GM15510 (cell line): ENCODE results near the gene ZDHHC13.

Experiments
- POLR2A ChIP-seq: IDR thresholded peaks from 3 replicates; pipeline ENCODE4 v1.6.1; 2011; ENCODE audit warnings: borderline replicate concordance; ENCODE audit not compliant: insufficient read length; ENCODE audit errors: extremely low read depth

ZDHHC13 gene

DNA sequence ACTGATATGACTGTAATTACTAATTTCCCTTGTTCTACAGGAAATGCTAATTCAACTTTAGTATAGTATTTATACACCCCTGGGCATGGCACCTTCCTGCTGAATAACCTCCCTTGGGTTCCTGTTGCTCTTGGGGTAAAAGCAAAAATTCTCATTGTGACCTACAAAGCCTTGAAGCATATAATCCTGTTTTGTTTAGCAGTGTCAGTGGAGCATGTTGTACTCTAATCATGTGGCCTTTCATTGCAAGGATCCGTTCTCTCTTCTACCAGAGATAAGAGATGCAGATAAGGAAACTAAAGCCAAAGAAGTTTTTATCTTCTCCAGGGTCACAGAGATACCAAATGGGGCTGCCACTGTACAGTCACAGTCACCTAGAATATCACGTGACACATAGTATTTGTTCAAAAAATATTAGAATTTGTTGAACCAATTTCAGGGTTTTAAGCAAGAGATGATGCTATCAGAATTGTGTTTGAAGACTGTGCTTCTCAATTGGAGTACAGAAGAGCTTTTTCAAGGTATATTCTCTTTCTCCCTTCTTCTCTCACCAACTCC is 59.7 kb downstream of the ZDHHC13 start:
- no peak for TF ChIP-seq POLR2A

DNA sequence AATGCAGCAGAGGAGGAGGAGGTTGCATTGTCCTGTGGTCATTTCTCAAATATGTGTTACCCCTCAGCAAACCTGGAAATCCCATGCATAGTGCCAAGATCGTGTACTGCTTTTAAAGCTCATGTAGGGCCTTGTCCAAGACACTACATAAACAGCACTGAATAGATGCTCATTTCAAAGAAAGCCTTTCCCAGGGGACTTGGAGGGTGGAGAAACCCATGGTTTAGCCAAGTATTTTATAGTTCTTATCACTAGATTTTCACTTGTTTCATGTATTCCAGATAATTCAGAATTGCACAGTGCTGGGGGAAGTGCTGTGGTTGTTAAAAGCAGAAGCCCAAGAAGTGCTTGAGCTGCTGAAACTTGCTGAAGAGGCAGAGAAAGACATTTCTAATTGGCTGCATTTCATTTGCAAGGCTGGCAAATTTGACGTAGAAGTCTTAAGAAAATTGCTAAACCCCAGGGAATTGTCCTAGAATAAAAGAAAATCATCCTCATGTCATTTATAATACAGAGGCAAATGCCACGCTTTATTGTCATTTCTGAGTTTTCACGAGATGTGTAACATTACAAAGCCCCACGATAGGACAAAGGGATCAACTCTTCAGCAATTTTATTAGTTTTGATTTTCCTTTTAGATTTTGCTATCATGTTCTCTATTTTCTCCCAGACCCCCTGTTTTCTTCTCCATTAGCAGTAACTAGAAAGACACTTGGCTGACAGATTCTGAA is 64.7 kb downstream of the ZDHHC13 start:
- TF ChIP-seq POLR2A, result no peak

DNA sequence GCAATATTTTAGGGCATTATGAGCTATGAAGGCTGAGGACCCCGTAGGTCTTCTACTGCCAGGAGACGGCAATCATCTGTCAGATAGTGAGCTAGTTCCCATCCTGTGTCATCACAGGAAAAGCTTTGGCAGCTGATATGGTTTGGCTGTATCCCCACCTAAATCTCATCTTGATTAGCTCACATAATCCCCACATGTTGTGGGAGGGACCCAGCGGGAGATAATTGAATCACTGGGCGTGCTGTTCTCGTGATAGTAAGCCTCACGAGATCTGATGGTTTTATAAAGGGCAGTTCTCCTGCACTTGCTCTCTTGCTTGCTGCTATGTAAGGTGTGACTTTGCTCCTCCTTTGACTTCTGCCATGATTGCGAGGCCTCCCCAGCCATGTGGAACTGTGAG is 66.7 kb downstream of the ZDHHC13 start:
- TF ChIP-seq POLR2A, result no peak

DNA sequence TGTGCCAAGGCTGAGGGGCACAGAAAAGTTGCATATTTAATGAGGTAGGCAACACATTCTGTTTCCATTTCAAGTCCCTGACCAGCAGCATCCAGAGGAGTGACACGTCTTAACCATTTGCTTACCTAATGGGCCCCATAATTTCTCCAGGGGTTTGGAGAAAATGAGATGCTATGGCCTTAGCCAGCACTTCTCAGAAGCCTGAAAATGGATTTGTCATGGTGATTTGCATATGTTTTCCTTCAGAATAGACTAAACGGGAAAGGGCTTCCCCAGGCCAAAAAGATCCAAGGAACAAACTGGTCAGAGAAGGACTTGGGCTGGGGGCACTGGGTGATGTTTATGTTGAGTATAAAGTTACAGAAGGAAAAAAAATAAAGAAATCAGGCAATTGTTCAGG is 68.1 kb downstream of the ZDHHC13 start:
- TF ChIP-seq POLR2A, result no peak

DNA sequence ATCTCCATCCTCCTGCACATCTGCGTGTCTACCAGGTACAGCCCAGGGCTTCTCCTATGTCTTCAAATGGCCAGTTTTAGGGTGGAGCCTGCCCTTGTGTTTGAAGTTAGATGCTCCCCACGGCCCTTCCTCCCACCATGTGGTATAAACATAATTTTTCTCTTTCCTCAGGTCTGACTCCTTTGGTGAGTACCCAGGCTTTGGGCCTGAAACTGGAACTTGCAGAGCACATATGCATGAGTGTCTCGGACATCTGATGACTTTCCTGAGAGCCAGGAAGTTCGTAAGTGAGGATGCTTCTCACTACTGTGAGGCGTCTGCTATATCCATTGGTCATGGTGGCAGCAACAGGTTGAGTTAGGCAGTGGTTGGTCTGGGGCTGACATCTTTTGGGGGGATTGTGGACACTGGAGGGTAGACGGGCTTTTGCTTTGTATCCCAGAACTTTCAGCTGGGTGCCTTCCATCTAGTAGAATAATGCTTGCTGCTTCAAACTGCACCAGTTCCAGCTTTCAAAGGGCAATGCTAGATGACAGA is 68.6 kb downstream of the ZDHHC13 start:
- no peak for TF ChIP-seq POLR2A

DNA sequence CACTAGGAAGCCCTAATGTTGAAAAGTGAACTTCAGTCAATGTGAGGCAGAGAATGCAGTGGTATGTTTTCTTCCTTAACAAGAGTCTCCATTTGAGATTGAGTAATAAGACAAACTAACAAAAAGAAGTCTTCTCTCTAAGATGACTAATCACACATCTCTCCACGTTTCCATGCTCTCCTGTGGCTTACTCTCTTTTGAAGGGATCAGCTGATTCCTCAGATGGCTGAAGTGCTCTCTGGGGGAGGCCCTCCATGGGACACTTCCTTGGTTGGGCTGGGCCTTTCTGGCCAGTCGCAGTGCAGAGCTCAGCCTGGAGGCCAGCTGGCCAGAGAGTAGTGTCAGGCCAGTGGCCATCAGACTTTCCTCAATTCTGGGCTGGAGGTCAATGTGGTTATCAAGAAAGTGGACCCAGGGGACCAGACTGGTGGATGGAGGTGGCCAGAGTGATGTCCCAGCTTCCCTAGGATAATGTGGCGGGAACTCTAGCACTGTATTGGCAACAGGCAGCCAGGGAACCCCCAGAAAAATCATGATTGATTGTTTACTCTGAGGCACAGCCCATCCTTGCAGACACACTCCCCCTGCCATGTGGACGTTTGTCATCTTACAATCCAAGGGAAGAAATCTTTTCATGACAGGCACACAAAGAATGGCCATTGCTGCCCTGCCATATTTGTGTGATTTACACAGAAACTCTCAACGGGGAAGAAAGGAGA is 70.3 kb downstream of the ZDHHC13 start:
- TF ChIP-seq POLR2A, result no peak

DNA sequence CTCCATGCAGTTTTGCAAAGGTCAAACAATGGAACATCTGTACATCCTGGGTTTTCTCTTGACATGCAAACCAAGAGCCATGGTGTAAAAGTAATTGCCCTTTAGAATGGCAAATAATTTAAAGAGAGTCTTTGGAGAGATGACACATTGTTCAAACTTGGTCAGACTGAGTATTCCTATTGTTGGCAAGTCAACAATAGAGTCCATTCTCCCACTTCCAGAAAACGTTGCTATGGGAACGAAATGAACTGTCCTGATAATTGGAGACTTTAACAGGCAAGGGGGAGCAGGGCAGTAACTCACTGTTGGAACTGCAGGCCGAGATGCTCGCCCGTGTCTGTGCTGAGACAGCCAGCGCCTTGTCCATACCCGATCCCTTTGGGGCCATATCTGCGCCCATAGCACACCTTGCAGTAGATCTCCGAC is 70.9 kb downstream of the ZDHHC13 start:
- no peak for TF ChIP-seq POLR2A

DNA sequence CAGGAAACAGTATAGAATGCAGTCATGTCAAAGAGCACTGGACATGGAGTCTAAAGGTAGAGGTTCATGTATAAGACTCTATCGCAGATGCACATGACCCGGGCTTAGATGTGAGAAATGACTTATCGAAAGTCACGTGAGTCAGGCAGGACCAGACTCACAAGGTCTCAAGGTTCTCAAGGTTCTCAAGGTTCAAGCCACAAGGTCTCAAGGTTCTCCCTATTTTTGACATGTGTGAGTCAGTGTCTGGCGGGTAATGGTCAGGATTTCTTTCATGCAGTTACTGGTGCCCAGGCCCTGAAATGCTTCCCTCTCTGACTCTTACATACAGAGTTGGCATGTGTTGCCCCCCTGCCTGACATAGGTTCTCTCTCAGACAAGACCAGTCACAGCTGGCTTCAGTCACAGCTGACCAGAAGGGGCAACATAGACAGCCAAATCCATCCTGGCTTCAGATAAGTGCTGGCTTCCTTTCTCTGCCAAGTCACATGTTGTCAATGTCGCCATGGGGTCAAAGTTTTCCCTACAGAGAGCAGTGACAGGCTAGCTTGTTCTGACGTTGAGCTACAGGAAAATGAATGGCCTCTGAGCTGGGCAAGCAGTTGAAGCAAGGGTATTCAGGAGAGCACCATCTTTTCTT is 74.7 kb downstream of the ZDHHC13 start:
- no peak for TF ChIP-seq POLR2A

DNA sequence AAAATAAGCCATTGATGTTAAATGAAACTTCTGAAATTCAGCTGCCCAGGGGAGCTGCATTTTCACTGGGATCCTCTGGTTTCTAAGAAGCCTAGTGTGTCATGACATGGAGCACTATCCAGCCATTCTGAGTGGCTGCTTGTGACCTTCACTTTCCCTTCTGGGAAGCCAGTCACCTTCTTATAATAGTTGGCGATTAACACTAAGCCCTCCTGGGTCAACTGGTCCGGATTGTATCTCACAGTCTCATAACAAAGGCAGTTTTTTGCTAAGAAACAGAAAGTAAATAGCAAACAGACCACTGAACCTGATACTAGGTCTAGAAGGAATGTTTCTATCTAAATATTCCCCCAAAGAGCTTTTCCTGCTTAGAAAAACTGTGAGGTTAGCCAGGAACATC is 76.9 kb downstream of the ZDHHC13 start:
- no peak for TF ChIP-seq POLR2A

DNA sequence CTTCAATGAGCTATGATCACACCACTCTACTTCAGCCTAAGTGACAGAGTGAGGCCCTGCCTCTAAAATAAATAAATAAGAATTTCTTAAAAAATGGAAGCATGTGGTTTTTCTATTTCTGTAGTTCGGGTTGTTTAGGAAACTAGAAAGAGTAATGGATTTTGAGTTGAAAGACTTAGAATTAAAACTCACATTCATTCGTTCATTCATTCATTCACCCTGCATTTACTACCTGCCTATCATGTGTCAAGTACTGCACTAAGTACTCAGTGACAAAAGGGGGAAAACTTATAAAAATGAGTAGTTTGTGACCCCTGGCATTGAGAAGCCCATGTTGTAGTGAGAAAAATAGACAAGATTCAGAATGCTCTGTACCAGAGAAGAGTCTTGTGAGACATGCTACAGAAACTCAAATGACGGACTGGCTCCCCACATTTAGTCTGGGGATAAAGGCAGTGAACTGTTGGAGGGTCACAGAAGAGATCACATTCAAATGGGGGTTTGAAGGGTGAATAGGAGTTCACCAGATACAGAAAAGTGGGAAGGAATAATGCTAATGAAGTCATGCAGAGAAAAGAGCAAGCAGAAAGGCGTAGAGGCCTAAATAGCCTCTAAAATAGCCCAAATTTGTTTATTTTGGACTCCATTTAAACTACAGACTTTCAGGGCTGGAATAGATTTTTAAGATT is 77.8 kb downstream of the ZDHHC13 start:
- TF ChIP-seq POLR2A, result no peak

DNA sequence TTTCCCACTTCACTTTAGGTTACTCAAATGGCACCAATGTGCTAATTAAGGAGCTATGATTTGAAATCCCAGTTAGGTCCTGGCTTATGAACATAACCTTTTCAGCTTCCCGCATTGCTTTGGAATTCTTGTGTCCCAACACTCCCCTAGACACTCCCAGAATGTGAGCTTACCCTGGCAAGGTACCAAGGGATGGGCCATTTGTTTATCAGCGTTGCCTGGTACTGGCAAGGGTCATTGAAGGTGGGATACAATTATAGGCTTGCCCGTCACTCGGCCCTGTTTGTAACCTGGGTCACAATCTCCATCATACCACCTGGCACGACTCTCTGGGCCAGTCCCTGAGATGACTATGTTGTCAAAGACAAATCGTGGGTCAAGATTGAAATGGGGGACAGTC is 79.5 kb downstream of the ZDHHC13 start:
- no peak for TF ChIP-seq POLR2A

DNA sequence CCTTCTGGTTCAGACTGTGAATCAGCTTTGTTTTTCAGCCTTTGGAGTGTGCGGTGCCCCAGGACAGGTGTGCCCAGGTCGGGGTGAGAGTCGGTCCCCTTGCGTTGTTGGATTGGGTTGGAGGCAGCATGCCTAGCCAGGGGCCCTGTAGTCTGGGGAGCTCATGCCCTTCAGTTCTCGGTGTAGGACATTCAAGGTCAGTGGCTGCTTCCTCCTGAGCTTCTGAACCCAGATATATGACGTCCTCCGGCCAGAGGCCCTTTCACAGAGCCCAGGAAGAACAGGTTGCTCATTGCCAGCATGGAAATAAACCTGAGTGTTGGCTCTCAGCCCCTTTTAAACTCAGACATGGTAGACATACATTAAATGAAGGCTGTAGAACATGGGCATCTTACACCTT is 82.1 kb downstream of the ZDHHC13 start:
- no peak for TF ChIP-seq POLR2A

DNA sequence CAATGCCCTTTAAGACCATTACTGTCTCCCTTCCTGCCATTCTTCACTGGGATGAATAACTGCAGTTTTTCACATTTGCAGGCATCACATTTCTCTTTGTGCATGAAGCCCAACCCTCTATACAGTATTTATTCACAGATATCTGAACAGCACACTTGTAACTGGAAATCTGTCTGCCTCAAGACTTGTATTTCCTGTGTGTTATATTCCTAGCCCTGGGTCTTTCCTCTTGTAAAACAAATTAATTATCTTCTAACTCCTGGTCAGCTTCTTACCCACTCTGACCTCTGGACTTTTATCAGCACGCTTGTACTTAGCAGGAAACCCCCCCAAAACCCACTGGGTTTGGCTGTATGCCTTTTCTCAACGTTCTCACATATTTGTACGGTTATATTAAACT is 82.8 kb downstream of the ZDHHC13 start:
- no peak for TF ChIP-seq POLR2A

DNA sequence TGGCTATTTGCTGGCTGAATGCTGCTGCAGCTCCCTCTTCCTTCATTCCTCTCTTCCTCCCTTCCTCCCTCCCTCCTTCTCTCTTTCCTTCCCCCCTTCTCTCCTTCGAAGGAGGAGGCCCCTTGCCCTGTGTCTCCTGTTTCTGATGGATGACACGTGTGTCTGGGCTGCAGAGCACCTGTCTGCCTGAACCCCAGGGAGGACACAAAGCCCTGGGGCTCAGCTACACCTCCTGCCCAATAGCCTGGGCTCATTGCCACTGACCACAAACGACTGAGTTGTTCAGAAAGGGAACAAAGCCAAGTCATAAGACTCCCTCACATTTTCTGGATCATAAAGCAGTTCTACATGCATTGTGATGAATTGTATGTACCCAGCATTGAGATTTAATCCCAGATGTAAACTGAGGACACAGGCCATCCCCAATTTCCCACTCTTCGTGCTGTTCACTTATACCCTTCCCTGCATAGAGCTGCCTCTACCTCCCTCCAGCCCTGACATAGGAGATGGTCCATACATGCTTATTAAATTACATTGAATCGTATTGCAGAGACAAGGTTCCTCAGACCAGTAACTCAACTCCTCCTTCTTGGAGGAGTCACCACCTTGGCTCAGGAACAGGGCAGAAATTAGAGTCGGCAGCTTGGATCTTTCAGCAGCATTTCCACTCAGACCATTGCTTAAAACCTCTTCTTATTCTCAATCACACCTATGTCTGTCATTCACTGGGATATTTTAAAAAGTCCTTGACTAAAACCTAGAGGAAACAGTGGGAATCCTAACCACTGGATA is 83.6 kb downstream of the ZDHHC13 start:
- no peak for TF ChIP-seq POLR2A

DNA sequence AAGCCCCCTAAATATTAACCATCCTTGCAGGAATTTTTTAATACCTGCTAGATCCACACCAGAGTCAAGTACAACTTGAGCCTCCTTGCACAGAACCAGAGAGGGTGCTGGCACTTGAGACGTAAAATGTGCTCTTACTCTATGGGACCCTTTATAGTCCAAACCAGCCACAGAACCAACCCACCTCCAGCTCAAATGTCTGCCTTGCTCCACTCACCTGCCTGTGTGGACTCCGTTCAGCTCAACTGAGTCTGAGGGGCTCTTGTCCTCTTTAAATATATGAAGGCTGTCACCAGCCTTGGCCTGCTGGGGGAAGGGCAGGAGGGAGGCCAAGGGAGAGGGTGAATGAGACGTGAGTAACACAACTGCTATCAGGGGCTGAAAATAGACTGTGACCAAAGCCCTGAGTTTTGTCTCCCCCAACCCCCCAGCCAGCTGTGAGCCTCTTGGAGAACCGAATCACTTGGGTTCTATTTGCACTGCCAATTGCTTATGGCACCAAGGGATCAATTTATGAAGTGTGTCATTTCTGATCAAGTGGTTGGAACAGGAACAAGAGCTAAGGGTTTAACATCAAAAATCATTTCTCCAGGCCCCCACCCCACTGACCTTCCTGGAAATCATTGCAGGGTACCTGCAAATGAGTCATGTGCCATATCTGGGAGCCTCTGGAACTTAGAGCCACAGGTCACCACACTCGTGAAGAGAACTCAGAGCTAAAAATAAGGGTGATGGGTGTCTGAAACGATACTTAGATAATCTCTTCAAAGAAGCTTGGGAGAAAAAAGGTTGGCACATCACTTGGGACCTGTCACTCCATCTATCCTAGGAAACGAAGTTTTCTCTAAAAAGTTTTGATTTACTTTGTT is 85.0 kb downstream of the ZDHHC13 start, which contains the start of gene CSRP3:
Gene CSRP3 (minus strand): TSS at position 247 of the 869 bp plus-strand sequence. CDS start 9,535 bp downstream, outside the sequence.
- no peak for TF ChIP-seq POLR2A
